HepG2 (cell line): ENCODE results near the gene WDR54. TPM values are rescaled to one million over a fixed set of nuclear protein-coding genes. Genes with fewer than 3 reads are reported as not detected.

ENCODE experiments used
- CHD4 ChIP-seq: fragments of 200-600 bp; sonication (generic); IDR thresholded peaks from 2 replicates; pipeline ENCODE4 v1.7.0; 2017; ENCODE audit warnings: mild to moderate bottlenecking, low read length, borderline replicate concordance
- DNMT3B ChIP-seq: conservative IDR thresholded peaks from 2 replicates; pipeline ENCODE4 v1.6.1; 2016; ENCODE audit warnings: missing biosample characterization, control low read depth
- ELF3 ChIP-seq: IDR thresholded peaks from 2 replicates; pipeline ENCODE4 v1.6.1; 2016; ENCODE audit warnings: missing genetic modification reagents, missing compliant biosample characterization
- KDM2A ChIP-seq: sonication (generic); formaldehyde crosslinking; IDR thresholded peaks from 2 replicates; pipeline ENCODE4 v1.4.0; 2020; ENCODE audit warnings: low read depth, missing genetic modification reagents, borderline replicate concordance
- MAX ChIP-seq: IDR thresholded peaks from 2 replicates; pipeline ENCODE4 v1.6.1; 2012; ENCODE audit warnings: inconsistent platforms
- RARA ChIP-seq: IDR thresholded peaks from 2 replicates; pipeline ENCODE4 v1.6.1; 2016; ENCODE audit warnings: missing genetic modification reagents, missing compliant biosample characterization
- RFX3 ChIP-seq: IDR thresholded peaks from 2 replicates; pipeline ENCODE4 v1.6.1; 2016; ENCODE audit warnings: missing biosample characterization, missing genetic modification reagents
- SALL1 ChIP-seq: sonication (generic); formaldehyde crosslinking; IDR thresholded peaks from 2 replicates; pipeline ENCODE4 v1.8.0; 2022; ENCODE audit warnings: mild to moderate bottlenecking, missing genetic modification reagents
- SP5 ChIP-seq: IDR thresholded peaks from 2 replicates; pipeline ENCODE4 v1.6.1; 2016; ENCODE audit warnings: low read depth, borderline replicate concordance
- TEAD3 ChIP-seq: optimal IDR thresholded peaks from 2 replicates; pipeline ENCODE3; 2016; ENCODE audit warnings: borderline replicate concordance
- ZFP91 ChIP-seq: sonication (generic); formaldehyde crosslinking; IDR thresholded peaks from 2 replicates; pipeline ENCODE4 v1.9.0; 2022; ENCODE audit warnings: missing genetic modification reagents, mild to moderate bottlenecking, borderline replicate concordance
- ZMYM4 ChIP-seq: sonication (generic); formaldehyde crosslinking; IDR thresholded peaks from 2 replicates; pipeline ENCODE4 v1.8.1; 2023; ENCODE audit warnings: mild to moderate bottlenecking, missing genetic modification reagents
- ZNF121 ChIP-seq: sonication (generic); formaldehyde crosslinking; IDR thresholded peaks from 2 replicates; pipeline ENCODE4 v1.5.0; 2020; ENCODE audit warnings: mild to moderate bottlenecking, missing genetic modification reagents
- ZNF136 ChIP-seq: sonication (generic); formaldehyde crosslinking; IDR thresholded peaks from 2 replicates; pipeline ENCODE4 v1.8.1; 2022; ENCODE audit warnings: low read depth, mild to moderate bottlenecking, moderate library complexity, missing genetic modification reagents
- ZNF44 ChIP-seq: sonication (generic); formaldehyde crosslinking; IDR thresholded peaks from 2 replicates; pipeline ENCODE4 v1.5.1; 2020; ENCODE audit warnings: mild to moderate bottlenecking, missing genetic modification reagents
- ZNF687 ChIP-seq: sonication (generic); formaldehyde crosslinking; IDR thresholded peaks from 2 replicates; pipeline ENCODE4 v1.5.1; 2020; ENCODE audit warnings: mild to moderate bottlenecking, missing genetic modification reagents, moderate library complexity
- polyA plus RNA-seq, 8 experiments: library from polyadenylated mRNA; depleted of rRNA in 3 of 8; stranded (reverse) in 7 of 8; unstranded in 1 of 8; fragments of >200 nt; fragmentation: Illumina TruSeq in 4 of 8; extraction: Trizol in 4 of 8; gene quantifications; 2 replicates each; pipeline versions ENCODE4 v1.2.1 to v1.2.3, GENCODE V29; 2011 to 2016; ENCODE audit warnings: low read depth in 4 of 8, missing spikeins in 1 of 8, mixed read lengths in 1 of 8; ENCODE audit not compliant: insufficient read depth in 1 of 8
- total RNA-seq, 5 experiments: library from RNA; depleted of rRNA; stranded (reverse); fragments of >200 nt; fragmentation: Illumina TruSeq; extraction: Trizol; gene quantifications; 2 replicates each; pipeline ENCODE4 v1.2.3, GENCODE V29; 2016; ENCODE audit warnings: low read depth in 1 of 5
- TF ChIP-seq, protein P1 (sequence below): sonication (generic); formaldehyde crosslinking; conservative IDR thresholded peaks from 2 replicates; pipeline ENCODE4 v1.4.0; 2020; ENCODE audit warnings: mild to moderate bottlenecking, missing genetic modification reagents, moderate library complexity
- TF ChIP-seq, protein P2 (sequence below): sonication (generic); formaldehyde crosslinking; IDR thresholded peaks from 2 replicates; pipeline ENCODE4 v1.5.0; 2020; ENCODE audit warnings: missing genetic modification reagents

WDR54 gene
- total and polyA plus RNA-seq, 2 of the 13 experiments (the other 11 are each of a cell fraction or from before 2014, with no cell fraction given): 2.0 to 17.3 TPM

DNA sequence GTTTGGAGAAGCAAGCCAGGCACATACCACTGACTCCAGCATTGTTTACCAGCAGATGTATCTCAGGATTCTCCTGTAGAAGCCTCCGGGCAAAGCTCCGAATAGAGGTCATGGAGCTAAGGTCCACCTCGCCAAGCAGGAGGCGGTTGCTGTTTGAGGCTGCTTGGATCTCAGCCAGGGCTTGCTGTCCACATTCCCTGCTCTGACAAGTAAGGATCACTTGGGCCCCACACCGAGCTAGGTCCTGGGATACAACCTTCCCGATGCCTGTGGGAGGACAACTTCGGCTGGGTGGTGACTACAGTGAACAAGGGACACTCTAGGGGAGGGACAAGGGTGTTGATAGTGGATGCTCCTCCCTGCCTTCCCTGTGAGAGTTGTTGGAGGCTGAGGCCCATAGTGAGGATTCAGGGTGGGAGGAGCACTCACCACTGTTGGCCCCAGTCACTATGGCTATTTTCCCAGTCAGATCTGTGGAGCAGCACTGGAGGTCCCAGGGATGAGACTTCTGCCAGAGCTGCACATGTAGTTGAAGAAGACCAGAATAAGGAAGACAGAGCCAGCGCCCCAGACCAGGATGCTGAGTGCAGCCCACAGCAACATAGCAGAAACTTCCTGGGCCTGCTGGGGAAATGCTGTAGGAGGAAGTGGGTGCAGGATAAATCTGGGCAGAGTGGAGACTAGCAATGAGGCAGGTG is 8.4 kb upstream of the WDR54 start (continued):
- peak; percentile 86 for TF ChIP-seq TEAD3 (CRISPR knock-in tag)
- TF ChIP-seq ZNF136 (CRISPR knock-in tag): 0 out of 2 replicates have a peak, but pooled peaks have one; percentile 2
- TF ChIP-seq, protein P1, sequence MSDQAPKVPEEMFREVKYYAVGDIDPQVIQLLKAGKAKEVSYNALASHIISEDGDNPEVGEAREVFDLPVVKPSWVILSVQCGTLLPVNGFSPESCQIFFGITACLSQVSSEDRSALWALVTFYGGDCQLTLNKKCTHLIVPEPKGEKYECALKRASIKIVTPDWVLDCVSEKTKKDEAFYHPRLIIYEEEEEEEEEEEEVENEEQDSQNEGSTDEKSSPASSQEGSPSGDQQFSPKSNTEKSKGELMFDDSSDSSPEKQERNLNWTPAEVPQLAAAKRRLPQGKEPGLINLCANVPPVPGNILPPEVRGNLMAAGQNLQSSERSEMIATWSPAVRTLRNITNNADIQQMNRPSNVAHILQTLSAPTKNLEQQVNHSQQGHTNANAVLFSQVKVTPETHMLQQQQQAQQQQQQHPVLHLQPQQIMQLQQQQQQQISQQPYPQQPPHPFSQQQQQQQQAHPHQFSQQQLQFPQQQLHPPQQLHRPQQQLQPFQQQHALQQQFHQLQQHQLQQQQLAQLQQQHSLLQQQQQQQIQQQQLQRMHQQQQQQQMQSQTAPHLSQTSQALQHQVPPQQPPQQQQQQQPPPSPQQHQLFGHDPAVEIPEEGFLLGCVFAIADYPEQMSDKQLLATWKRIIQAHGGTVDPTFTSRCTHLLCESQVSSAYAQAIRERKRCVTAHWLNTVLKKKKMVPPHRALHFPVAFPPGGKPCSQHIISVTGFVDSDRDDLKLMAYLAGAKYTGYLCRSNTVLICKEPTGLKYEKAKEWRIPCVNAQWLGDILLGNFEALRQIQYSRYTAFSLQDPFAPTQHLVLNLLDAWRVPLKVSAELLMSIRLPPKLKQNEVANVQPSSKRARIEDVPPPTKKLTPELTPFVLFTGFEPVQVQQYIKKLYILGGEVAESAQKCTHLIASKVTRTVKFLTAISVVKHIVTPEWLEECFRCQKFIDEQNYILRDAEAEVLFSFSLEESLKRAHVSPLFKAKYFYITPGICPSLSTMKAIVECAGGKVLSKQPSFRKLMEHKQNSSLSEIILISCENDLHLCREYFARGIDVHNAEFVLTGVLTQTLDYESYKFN (CRISPR knock-in tag): peak; percentile 79
- TF ChIP-seq DNMT3B (CRISPR knock-in tag): 0 out of 2 replicates have a peak, but pooled peaks have one; percentile 46
- TF ChIP-seq, protein P2, sequence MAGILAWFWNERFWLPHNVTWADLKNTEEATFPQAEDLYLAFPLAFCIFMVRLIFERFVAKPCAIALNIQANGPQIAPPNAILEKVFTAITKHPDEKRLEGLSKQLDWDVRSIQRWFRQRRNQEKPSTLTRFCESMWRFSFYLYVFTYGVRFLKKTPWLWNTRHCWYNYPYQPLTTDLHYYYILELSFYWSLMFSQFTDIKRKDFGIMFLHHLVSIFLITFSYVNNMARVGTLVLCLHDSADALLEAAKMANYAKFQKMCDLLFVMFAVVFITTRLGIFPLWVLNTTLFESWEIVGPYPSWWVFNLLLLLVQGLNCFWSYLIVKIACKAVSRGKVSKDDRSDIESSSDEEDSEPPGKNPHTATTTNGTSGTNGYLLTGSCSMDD (CRISPR knock-in tag): no peak
- TF ChIP-seq CHD4: no peak
- no peak for TF ChIP-seq RFX3 (CRISPR knock-in tag)
- peak; percentile 42; the same call in 1 of the 2 replicates for TF ChIP-seq ZMYM4
- peak; percentile 60; the same call in 1 of the 2 replicates for TF ChIP-seq RARA (CRISPR knock-in tag)
- peak; percentile 25; the same call in 1 of the 2 replicates for TF ChIP-seq KDM2A
- TF ChIP-seq ZNF44: peak; percentile 86; the same call in 1 of the 2 replicates
- TF ChIP-seq ZNF121 (CRISPR knock-in tag): 0 out of 2 replicates have a peak, but pooled peaks have one; percentile 23
- peak; percentile 43; the same call in 1 of the 2 replicates for TF ChIP-seq ZFP91
- 0 out of 2 replicates have a peak, but pooled peaks have one; percentile 42 for TF ChIP-seq ELF3 (CRISPR knock-in tag)
- TF ChIP-seq ZNF687 (CRISPR knock-in tag): peak; percentile 77
- peak; percentile 53 for TF ChIP-seq MAX
- TF ChIP-seq SALL1 (CRISPR knock-in tag): peak; percentile 79
- peak; percentile 79 for TF ChIP-seq SP5
